ENCODE data around the gene ASPDH.
"Not testable (repeated sequence)": the region's sequence is repeated elsewhere in the genome, so short reads cannot be mapped to it uniquely, and the experiment has no call there.

ASPDH gene

GRCh38 chr19:50547385-50548190, 33.9 kb upstream of the ASPDH start:
- no peak for DNase-seq

GRCh38 chr19:50546527-50547221, 33.0 kb upstream of the ASPDH start:
- DNase-seq = no peak

GRCh38 chr19:50542943-50543342, 29.2 kb upstream of the ASPDH start:
- no peak for DNase-seq

GRCh38 chr19:50537769-50538230, 24.1 kb upstream of the ASPDH start:
- DNase-seq = peak; percentile 79

- no peak for DNase-seq
Observed at GRCh38 chr19:50537306-50537685, 23.6 kb upstream of the ASPDH start.

GRCh38 chr19:50536662-50537305, 23.1 kb upstream of the ASPDH start:
- DNase-seq = no peak

- DNase-seq = no peak
Observed at GRCh38 chr19:50535672-50536187, 22.0 kb upstream of the ASPDH start.

- no peak for DNase-seq
Observed at GRCh38 chr19:50534478-50534877, 20.8 kb upstream of the ASPDH start.

- no peak for DNase-seq
Observed at GRCh38 chr19:50532952-50533351, 19.2 kb upstream of the ASPDH start.

- no peak for DNase-seq
Observed at GRCh38 chr19:50531171-50531612, 17.5 kb upstream of the ASPDH start.

GRCh38 chr19:50528052-50528451, 14.3 kb upstream of the ASPDH start:
- not testable (repeated sequence) for DNase-seq

- DNase-seq = no peak
Observed at GRCh38 chr19:50522881-50523280, 9.2 kb upstream of the ASPDH start.

- no peak for DNase-seq
Observed at GRCh38 chr19:50520822-50521465, 7.2 kb upstream of the ASPDH start.

- no peak for DNase-seq
Observed at GRCh38 chr19:50519006-50519575, 5.4 kb upstream of the ASPDH start.

- DNase-seq = no peak
Observed at GRCh38 chr19:50518091-50519005, 4.6 kb upstream of the ASPDH start.

- DNase-seq = no peak
Observed at GRCh38 chr19:50517704-50518075, 4.0 kb upstream of the ASPDH start.

- no peak for DNase-seq
Observed at GRCh38 chr19:50516964-50517703, 3.4 kb upstream of the ASPDH start.

- DNase-seq = no peak
Observed at GRCh38 chr19:50516456-50516855, 2.7 kb upstream of the ASPDH start.

- DNase-seq = no peak
Observed at GRCh38 chr19:50515168-50515561, 1.5 kb upstream of the ASPDH start.

- no peak for DNase-seq
Observed at GRCh38 chr19:50514346-50515167, 844 bp upstream of the ASPDH start.
